Fibroblast of pulmonary artery (primary cell): Measurements from ENCODE around the gene KANK4.

Experiments used
- DNase-seq: peaks from one replicate; pipeline ENCODE4 v3.0.0-alpha.2; 2010; ENCODE audit warnings: low read depth
- H3K4me3 ChIP-seq: replicated peaks from 2 replicates; pipeline ENCODE4 v1.5.1; 2011; ENCODE audit warnings: low read depth, mild to moderate bottlenecking, control low read depth, low read length, moderate library complexity
- TF ChIP-seq, protein P1 (sequence below): IDR thresholded peaks from 2 replicates; pipeline ENCODE4 v1.5.1; 2011; ENCODE audit warnings: mild to moderate bottlenecking, control low read depth, low read length, inconsistent platforms; ENCODE audit errors: missing control alignments

The KANK4 gene

GRCh38 chr1:62285984-62286785 lies 33.0 kb downstream of the KANK4 start:
- H3K4me3 ChIP-seq = no peak overlapping the region

DNA sequence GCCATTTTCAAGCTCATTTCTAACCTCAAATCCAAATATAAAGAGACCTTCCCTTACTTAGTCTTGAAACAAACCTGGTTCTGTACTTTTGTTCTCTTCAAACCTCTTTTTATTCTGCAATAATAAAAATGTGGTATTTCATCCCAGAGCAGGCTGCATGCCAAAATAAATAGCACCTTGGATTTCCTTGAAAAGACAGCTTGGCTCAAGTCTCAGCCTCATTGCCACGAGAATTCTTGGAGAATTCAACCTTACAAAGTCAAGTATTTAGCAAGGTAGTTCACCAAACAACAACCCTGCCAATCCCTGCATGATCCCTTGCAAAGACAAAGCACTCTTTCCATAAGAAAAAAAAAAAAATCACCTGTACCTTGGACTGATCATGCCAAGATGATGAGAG lies 33.8 kb downstream of the KANK4 start:
- no peak overlapping the region for H3K4me3 ChIP-seq
- TF ChIP-seq, protein P1, sequence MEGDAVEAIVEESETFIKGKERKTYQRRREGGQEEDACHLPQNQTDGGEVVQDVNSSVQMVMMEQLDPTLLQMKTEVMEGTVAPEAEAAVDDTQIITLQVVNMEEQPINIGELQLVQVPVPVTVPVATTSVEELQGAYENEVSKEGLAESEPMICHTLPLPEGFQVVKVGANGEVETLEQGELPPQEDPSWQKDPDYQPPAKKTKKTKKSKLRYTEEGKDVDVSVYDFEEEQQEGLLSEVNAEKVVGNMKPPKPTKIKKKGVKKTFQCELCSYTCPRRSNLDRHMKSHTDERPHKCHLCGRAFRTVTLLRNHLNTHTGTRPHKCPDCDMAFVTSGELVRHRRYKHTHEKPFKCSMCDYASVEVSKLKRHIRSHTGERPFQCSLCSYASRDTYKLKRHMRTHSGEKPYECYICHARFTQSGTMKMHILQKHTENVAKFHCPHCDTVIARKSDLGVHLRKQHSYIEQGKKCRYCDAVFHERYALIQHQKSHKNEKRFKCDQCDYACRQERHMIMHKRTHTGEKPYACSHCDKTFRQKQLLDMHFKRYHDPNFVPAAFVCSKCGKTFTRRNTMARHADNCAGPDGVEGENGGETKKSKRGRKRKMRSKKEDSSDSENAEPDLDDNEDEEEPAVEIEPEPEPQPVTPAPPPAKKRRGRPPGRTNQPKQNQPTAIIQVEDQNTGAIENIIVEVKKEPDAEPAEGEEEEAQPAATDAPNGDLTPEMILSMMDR = no peak
- no peak for DNase-seq

More at GRCh38 chr1:62285984-62286785, 33.0 kb downstream of the KANK4 start:
- no peak for DNase-seq
- TF ChIP-seq, protein P1 = no peak

- no peak overlapping the region for H3K4me3 ChIP-seq
- no peak for DNase-seq
- TF ChIP-seq, protein P1 = no peak
These were observed 35.2 kb downstream of the KANK4 start for GRCh38 chr1:62283986-62284385.

GRCh38 chr1:62282909-62283755 lies 36.1 kb downstream of the KANK4 start:
- no peak overlapping the region for H3K4me3 ChIP-seq
- TF ChIP-seq, protein P1 = no peak
- no peak for DNase-seq

DNA sequence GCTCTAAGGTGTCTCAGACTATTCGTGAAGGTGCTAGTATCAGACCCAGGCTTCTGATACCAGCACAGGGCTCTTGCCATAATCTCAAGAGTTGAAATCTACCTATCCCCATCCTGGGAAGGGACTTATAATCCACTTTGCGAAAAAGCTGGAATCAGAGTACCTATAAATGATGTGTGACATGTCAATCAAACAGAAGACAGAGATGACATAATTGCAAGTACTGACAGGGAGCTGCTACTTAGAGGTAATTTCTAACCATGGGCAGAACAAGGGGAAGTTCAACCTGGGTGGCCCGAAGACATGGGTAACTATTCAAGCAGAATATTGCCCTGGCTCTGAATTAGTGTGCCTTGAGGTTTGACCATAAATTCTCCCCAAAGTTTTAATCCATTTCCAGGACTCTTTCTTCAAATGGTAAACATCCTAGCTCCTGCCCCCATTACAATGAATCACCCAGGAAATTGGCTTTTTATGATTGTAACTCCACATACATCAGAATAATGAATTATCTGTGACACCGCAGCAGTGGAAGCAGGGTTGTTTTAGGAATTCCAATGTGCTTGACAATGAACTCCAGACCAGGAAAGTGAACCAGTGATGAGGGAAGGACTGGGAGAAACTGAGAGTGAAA lies 37.2 kb downstream of the KANK4 start:
- H3K4me3 ChIP-seq = no peak overlapping the region
- TF ChIP-seq, protein P1 = no peak
- no peak for DNase-seq

- H3K4me3 ChIP-seq = no peak overlapping the region
- TF ChIP-seq, protein P1 = no peak
- DNase-seq = no peak
These were observed 38.2 kb downstream of the KANK4 start for GRCh38 chr1:62280960-62281465.
